ENCODE data around the gene RDX.

DNA sequence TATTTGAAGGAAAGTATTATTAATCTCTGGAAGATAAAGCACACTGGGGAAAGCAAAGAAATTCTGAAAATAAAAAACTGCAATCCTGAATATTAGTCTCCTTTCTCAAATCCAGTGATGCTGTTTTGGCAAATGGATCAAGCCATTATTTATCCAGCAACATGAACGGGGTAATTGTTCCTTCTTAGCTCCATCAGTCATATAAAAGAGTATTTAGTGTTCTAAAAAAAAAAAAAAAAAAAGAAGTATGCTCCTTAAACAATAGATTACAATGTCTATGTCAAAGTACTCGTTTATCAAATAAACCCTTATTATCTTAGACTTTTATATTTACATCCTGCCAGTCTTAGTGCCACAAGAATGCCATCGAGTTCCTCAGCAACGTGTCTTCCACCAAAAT is 1.3 kb downstream of the RDX start:
- TF ChIP-seq, protein P1, sequence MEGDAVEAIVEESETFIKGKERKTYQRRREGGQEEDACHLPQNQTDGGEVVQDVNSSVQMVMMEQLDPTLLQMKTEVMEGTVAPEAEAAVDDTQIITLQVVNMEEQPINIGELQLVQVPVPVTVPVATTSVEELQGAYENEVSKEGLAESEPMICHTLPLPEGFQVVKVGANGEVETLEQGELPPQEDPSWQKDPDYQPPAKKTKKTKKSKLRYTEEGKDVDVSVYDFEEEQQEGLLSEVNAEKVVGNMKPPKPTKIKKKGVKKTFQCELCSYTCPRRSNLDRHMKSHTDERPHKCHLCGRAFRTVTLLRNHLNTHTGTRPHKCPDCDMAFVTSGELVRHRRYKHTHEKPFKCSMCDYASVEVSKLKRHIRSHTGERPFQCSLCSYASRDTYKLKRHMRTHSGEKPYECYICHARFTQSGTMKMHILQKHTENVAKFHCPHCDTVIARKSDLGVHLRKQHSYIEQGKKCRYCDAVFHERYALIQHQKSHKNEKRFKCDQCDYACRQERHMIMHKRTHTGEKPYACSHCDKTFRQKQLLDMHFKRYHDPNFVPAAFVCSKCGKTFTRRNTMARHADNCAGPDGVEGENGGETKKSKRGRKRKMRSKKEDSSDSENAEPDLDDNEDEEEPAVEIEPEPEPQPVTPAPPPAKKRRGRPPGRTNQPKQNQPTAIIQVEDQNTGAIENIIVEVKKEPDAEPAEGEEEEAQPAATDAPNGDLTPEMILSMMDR (IDR thresholded peaks at IDR 0.05), result no peak
- TF ChIP-seq POLR2A (IDR thresholded peaks at IDR 0.05), result no peak
